Fibroblast of the aortic adventitia (primary cell): ENCODE results near the gene MCEMP1. TPM values are rescaled to one million over a fixed set of nuclear protein-coding genes. Genes with fewer than 3 reads are reported as not detected.

Source experiments
- DNase-seq: peaks from one replicate; pipeline ENCODE4 v3.0.0-alpha.2; 2010; ENCODE audit warnings: low read depth
- H3K4me3 ChIP-seq: 2 replicates; pipeline ENCODE4 v1.5.1; 2011; ENCODE audit warnings: low read depth, mild to moderate bottlenecking, control low read depth, low read length, moderate library complexity
- CTCF ChIP-seq: IDR thresholded peaks from 2 replicates; pipeline ENCODE4 v1.5.1; 2011; ENCODE audit warnings: mild to moderate bottlenecking, low read length, control low read depth, inconsistent platforms; ENCODE audit not compliant: insufficient read depth
- total RNA-seq: library from RNA; depleted of rRNA; stranded (reverse); fragments of >200 nt; gene quantifications from 2 replicates; pipeline ENCODE4 v1.2.3, GENCODE V29; 2012; ENCODE audit warnings: low replicate concordance

MCEMP1 gene
- total RNA-seq, 1 donor = not detected

- H3K4me3 ChIP-seq = no peak overlapping the region
- no peak for DNase-seq
- TF ChIP-seq CTCF = no peak
These were observed 14.2 kb upstream of the MCEMP1 start for GRCh38 chr19:7662657-7663056.

- DNase-seq = no peak
- no peak for TF ChIP-seq CTCF
These were observed 13.2 kb upstream of the MCEMP1 start for GRCh38 chr19:7663706-7664105.

GRCh38 chr19:7665076-7665475, 11.8 kb upstream of the MCEMP1 start:
- DNase-seq = peak; percentile 83
- TF ChIP-seq CTCF = no peak
- no peak overlapping the region for H3K4me3 ChIP-seq

More at GRCh38 chr19:7663706-7664105, 13.2 kb upstream of the MCEMP1 start:
- H3K4me3 ChIP-seq = no peak overlapping the region

- TF ChIP-seq CTCF = no peak
- no peak for DNase-seq
- H3K4me3 ChIP-seq = no peak within 1 kb of the TSS
These were observed 8.0 kb upstream of the MCEMP1 start, which contains the start of gene RETN for GRCh38 chr19:7668842-7669241. Gene RETN, plus strand, starts transcription at chr19:7669049. Its CDS starts 278 bp downstream, at chr19:7669327.

- DNase-seq = no peak
- TF ChIP-seq CTCF = no peak
- H3K4me3 ChIP-seq = no peak overlapping the region
These were observed 7.2 kb upstream of the MCEMP1 start for GRCh38 chr19:7669641-7670040.

- no peak overlapping the region for H3K4me3 ChIP-seq
- TF ChIP-seq CTCF = no peak
- no peak for DNase-seq
These were observed 6.6 kb upstream of the MCEMP1 start for GRCh38 chr19:7670150-7670783.

GRCh38 chr19:7670790-7671189, 6.1 kb upstream of the MCEMP1 start:
- DNase-seq = no peak
- TF ChIP-seq CTCF = no peak

More at GRCh38 chr19:7670790-7671189, 6.1 kb upstream of the MCEMP1 start:
- no peak overlapping the region for H3K4me3 ChIP-seq
